Naive thymus-derived CD8-positive, alpha-beta T cell (primary cell): ENCODE results near the gene BBX. TPM values are rescaled to one million over a fixed set of nuclear protein-coding genes. Genes with fewer than 3 reads are reported as not detected.
"Not testable (repeated sequence)": the region's sequence is repeated elsewhere in the genome, so short reads cannot be mapped to it uniquely, and the experiment has no call there.

Experiments used
- ATAC-seq, 2 donors: fragments of 150-1000 bp; cut with Tn5 transposase in 1 of 2; sonication (Bioruptor Pico), chemical (Tn5 transposase) in 1 of 2; 1 replicate in 1 of 2; 2 replicates in 1 of 2; pipeline ENCODE4 v1.10.0; 2021; ENCODE audit warnings: mild to moderate bottlenecking in 2 of 2, moderate library complexity in 2 of 2
- POLR2A ChIA-PET: fragments of 350-600 bp; sonication (Branson Sonifier 250); formaldehyde crosslinking; loops from one replicate; lab custom pipeline; 2021; ENCODE audit warnings: antibody characterized with exemption; lab: Charles Lee
- DNase-seq, 10 donors: peaks; one replicate each; pipeline versions ENCODE4 v3.0.0 to v3.0.0-alpha.2; 2020 to 2022
- H3K27ac Mint-ChIP-seq, 10 donors: one replicate each; pipeline ENCODE4 v1.8.0; 2020 to 2022; ENCODE audit warnings: mild to moderate bottlenecking in 10 of 10, mixed read lengths in 10 of 10, moderate library complexity in 4 of 10, inconsistent platforms in 1 of 10
- H3K27me3 Mint-ChIP-seq, 5 donors: one replicate each; pipeline ENCODE4 v1.8.0; 2021 to 2022; ENCODE audit warnings: mixed read lengths in 5 of 5
- H3K36me3 Mint-ChIP-seq, 3 donors: one replicate each; pipeline ENCODE4 v1.8.0; 2020 to 2022; ENCODE audit warnings: mixed read lengths in 3 of 3, mild to moderate bottlenecking in 2 of 3, inconsistent platforms in 1 of 3
- H3K4me1 Mint-ChIP-seq, 4 donors: one replicate each; pipeline ENCODE4 v1.8.0; 2021 to 2022; ENCODE audit warnings: mixed read lengths in 4 of 4
- H3K4me3 Mint-ChIP-seq, 10 donors: one replicate each; pipeline ENCODE4 v1.8.0; 2020 to 2022; ENCODE audit warnings: mild to moderate bottlenecking in 10 of 10, mixed read lengths in 10 of 10, moderate library complexity in 6 of 10, inconsistent platforms in 1 of 10
- H3K9me3 Mint-ChIP-seq, 9 donors: one replicate each; pipeline ENCODE4 v1.8.0; 2020 to 2022; ENCODE audit warnings: mixed read lengths in 9 of 9, mild to moderate bottlenecking in 3 of 9, inconsistent platforms in 1 of 9, moderate library complexity in 1 of 9
- polyA plus RNA-seq, 3 donors: library from polyadenylated mRNA; unstranded; fragments of 300-500 nt; fragmentation: Illumina TruSeq; gene quantifications; one replicate each; pipeline ENCODE4 v1.2.3, GENCODE V29; 2021
- total RNA-seq, 8 experiments: library from RNA in 2 of 8; stranded (reverse) in 2 of 8; gene quantifications; one replicate each; pipeline ENCODE4 v1.2.3 and lab custom pipeline; 2021 to 2026

Gene BBX
- total and polyA plus RNA-seq, 5 experiments from 2014 or later = 86.9 to 95.4 (median 93.2) TPM

DNA sequence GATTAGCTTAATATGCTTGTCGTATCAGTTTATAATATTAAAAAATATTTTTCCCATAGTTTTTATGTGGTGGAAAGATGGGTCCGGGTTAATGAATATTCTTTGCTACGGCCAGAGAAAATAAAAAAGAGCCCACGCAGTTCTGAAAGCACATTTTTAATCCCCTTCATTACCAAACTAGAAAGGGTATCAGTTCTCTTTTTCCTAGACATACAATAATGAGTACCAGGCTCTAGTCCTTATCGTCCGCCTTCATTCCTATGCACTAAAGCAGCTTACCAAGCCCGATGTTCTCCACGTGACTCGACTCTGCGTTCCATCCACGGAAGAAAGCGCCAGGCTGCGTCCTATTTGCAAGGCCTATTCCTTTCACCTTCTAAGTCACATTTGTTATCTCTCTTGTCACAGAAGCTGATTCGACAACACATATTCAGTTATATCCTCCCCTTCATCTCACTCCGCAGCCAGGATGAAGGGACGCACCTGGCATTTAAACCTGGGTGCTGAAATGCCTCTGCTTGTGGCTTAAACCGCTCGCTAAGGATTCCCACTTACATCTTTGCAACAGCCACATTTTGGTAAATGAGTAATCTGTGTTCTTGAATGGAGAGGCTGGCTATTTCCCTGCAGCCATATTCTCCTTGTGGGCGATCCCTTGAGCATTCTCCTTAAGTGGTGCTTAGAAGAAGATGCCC lies 311.1 kb downstream of the BBX start:
- Mint-ChIP-seq H3K4me3 (no peak overlapping the region), H3K27ac (peak overlapping the region in 1 of 10 donors; percentile 45), H3K36me3 (no peaks in the 10 kb centered on the region), H3K9me3 (no peaks in the 10 kb centered on the region), H3K27me3 (no peaks in the 10 kb centered on the region), H3K4me1 (no peaks in the 10 kb centered on the region)
- no peak for DNase-seq
- ATAC-seq = no peak
- POLR2A ChIA-PET = no interaction called here

GRCh38 chr3:107835001-107835400 lies 312.2 kb downstream of the BBX start:
- H3K4me3 Mint-ChIP-seq, H3K27ac Mint-ChIP-seq, H3K9me3 Mint-ChIP-seq, H3K36me3 Mint-ChIP-seq, H3K27me3 Mint-ChIP-seq, H3K4me1 Mint-ChIP-seq, POLR2A ChIA-PET, ATAC-seq, DNase-seq: not testable (repeated sequence)

GRCh38 chr3:107837895-107838612 lies 315.3 kb downstream of the BBX start:
- H3K27ac Mint-ChIP-seq = peak overlapping the region in 1 of 10 donors; percentile 44
- H3K4me1 Mint-ChIP-seq = no peaks in the 10 kb centered on the region
- no peak overlapping the region for H3K4me3 Mint-ChIP-seq
- H3K27me3 Mint-ChIP-seq = no peaks in the 10 kb centered on the region
- DNase-seq (no peak), ATAC-seq (no peak)
- no peaks in the 10 kb centered on the region for H3K9me3 Mint-ChIP-seq
- H3K36me3 Mint-ChIP-seq = no peaks in the 10 kb centered on the region
- POLR2A ChIA-PET = no interaction called here

DNA sequence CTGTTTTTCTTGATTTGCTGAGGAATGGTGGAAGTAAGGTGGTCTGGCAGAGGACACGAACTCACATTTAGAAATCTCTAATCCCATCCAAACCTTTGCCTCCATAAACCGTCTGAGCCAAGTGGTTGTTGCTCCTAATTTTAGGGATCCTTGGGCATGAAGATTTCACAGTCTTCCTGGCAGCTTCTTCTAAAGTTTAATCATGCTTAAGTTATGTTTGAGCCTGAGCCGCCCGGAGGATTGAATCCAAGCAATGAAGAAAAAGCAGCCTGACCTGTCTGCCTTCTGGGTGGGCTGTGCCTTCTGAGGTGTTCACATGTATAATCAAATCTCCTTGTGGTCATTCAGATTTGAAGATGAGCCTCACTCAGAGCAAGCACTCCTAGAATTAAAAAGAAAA lies 319.1 kb downstream of the BBX start:
- no peak for ATAC-seq
- H3K4me3 Mint-ChIP-seq = no peak overlapping the region
- peaks cover 0 to 1% (median 0%) of the 10 kb centered on the region in 5 donors for H3K27me3 Mint-ChIP-seq
- DNase-seq = no peak
- H3K36me3 Mint-ChIP-seq = no peaks in the 10 kb centered on the region
- no peaks in the 10 kb centered on the region for H3K9me3 Mint-ChIP-seq
- POLR2A ChIA-PET = no interaction called here
- H3K27ac Mint-ChIP-seq = no peak overlapping the region
- peaks cover 0 to 1% (median 0%) of the 10 kb centered on the region in 4 donors for H3K4me1 Mint-ChIP-seq

- peaks cover 0 to 2% (median 0%) of the 10 kb centered on the region in 5 donors for H3K27me3 Mint-ChIP-seq
- no peak for DNase-seq
- ATAC-seq = no peak
- H3K4me3 Mint-ChIP-seq = no peak overlapping the region
- no peaks in the 10 kb centered on the region for H3K36me3 Mint-ChIP-seq
- POLR2A ChIA-PET = no interaction called here
- H3K9me3 Mint-ChIP-seq = no peaks in the 10 kb centered on the region
- H3K27ac Mint-ChIP-seq = no peak overlapping the region
- H3K4me1 Mint-ChIP-seq = peaks cover 0 to 1% (median 0%) of the 10 kb centered on the region in 4 donors
Measured at GRCh38 chr3:107842940-107843339, 320.2 kb downstream of the BBX start.

DNA sequence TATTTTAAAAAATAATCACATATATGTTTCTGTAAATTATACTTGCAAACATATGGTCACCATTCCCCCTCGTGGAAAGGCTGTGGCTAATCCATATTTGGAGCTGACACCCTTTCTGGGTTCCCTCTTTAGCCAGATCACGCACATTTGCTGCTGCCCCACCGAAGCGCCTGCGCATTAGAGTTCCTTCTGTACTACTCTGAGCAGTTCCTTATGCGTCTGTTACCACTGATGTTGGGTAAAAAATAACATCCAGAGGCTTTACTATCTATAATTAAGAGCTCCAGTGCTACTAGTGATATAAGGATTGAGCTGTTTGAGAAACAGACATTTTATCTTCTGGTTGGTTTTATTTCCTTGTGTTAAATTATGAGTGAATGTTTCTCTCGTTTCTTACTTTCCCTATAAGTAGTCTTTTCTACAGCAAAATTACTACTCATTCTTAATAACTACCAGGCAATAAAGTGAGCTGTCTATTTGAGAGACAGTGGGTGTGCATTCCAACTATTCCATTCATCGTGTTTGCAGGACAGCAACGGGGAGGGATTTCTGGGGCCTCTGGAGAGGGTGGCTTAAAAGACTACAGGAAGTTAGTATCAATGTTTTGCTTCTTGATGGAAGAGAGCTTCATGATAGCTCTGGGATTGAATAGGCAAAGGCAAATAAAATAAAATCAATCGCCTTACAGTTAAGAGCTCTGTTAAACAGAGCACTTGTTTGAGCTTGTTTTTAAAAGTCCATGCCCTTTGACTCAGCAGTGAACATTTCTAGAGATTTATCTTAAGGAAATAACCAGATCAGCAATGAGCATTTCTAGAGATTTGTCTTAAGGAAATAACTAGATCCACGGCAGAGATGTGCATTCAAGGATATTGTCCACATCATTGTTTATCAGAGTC lies 322.9 kb downstream of the BBX start:
- H3K36me3 Mint-ChIP-seq = no peaks in the 10 kb centered on the region
- no peak for ATAC-seq
- no peak overlapping the region for H3K27ac Mint-ChIP-seq
- peaks cover 0 to 2% (median 0%) of the 10 kb centered on the region in 5 donors for H3K27me3 Mint-ChIP-seq
- POLR2A ChIA-PET = no interaction called here
- no peak overlapping the region for H3K4me3 Mint-ChIP-seq
- H3K4me1 Mint-ChIP-seq = peaks cover 0 to 1% (median 0%) of the 10 kb centered on the region in 4 donors
- H3K9me3 Mint-ChIP-seq = peaks cover 0 to under 1% (median 0%) of the 10 kb centered on the region in 9 donors
- no peak for DNase-seq

DNA sequence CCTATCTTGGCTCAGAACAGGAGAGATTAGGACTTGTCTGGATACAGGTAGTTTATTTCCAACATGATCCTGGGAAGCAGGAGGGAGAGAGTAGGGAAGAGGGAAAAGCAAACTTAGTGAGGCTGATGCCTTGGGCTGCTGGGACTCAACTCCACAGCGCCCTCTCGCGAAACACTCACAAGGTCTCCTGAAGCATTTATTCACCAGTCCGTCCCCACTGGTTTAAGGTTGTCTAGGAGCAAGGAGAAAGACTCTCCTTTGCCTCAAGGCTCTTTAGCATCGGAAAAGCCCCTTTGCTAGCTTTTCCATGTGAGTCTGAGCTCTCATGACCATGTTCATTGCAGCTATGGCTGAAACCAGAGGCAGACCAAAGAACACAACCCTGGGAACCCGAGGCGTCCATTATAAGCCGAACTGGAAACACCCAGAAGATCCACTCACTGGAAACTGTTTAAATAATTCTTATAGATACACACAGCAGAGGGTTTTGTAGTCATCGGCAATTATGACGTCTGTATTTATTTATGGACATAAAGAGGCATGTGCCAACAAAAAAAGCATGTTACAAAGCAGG lies 323.6 kb downstream of the BBX start:
- ATAC-seq (no peak), DNase-seq (peak in 4 of 10 donors; percentile 13 to 22 (median 18))
- Mint-ChIP-seq H3K4me3 (no peak overlapping the region), H3K36me3 (no peaks in the 10 kb centered on the region), H3K27me3 (peaks cover 0 to 2% (median 0%) of the 10 kb centered on the region in 5 donors), H3K9me3 (peaks cover 0 to 5% (median 0%) of the 10 kb centered on the region in 9 donors), H3K4me1 (peaks cover 0 to 1% (median 0%) of the 10 kb centered on the region in 4 donors), H3K27ac (no peak overlapping the region)
- POLR2A ChIA-PET = no interaction called here

- no peak overlapping the region for H3K4me3 Mint-ChIP-seq
- peaks cover 0 to 10% (median 5%) of the 10 kb centered on the region in 3 donors for H3K36me3 Mint-ChIP-seq
- H3K9me3 Mint-ChIP-seq = peaks cover 0 to 8% (median 3%) of the 10 kb centered on the region in 9 donors
- DNase-seq = no peak
- H3K4me1 Mint-ChIP-seq = peaks cover 0 to 1% (median 0%) of the 10 kb centered on the region in 4 donors
- POLR2A ChIA-PET = no interaction called here
- peaks cover 0 to 2% (median 0%) of the 10 kb centered on the region in 5 donors for H3K27me3 Mint-ChIP-seq
- no peak for ATAC-seq
- H3K27ac Mint-ChIP-seq = no peak overlapping the region
Measured at GRCh38 chr3:107847791-107848190, 325.0 kb downstream of the BBX start.

GRCh38 chr3:107848351-107848915 lies 325.7 kb downstream of the BBX start:
- DNase-seq (no peak), ATAC-seq (no peak)
- Mint-ChIP-seq H3K27me3 (peaks cover 0 to 2% (median 0%) of the 10 kb centered on the region in 5 donors), H3K4me3 (no peak overlapping the region), H3K27ac (no peak overlapping the region), H3K4me1 (peaks cover 0 to 1% (median 0%) of the 10 kb centered on the region in 4 donors), H3K36me3 (peaks cover 0 to 11% (median 5%) of the 10 kb centered on the region in 3 donors), H3K9me3 (peaks cover 0 to 8% (median 3%) of the 10 kb centered on the region in 9 donors)
- POLR2A ChIA-PET = no interaction called here

GRCh38 chr3:107850681-107851080 lies 327.9 kb downstream of the BBX start:
- Mint-ChIP-seq H3K36me3 (peaks cover 0 to 11% (median 5%) of the 10 kb centered on the region in 3 donors), H3K4me1 (peaks cover 0 to 1% (median 0%) of the 10 kb centered on the region in 4 donors), H3K27me3 (peaks cover 0 to 2% (median 0%) of the 10 kb centered on the region in 5 donors), H3K4me3 (no peak overlapping the region), H3K27ac (no peak overlapping the region), H3K9me3 (peaks cover 0 to 8% (median 3%) of the 10 kb centered on the region in 9 donors)
- DNase-seq = no peak
- POLR2A ChIA-PET = no interaction called here
- no peak for ATAC-seq

DNA sequence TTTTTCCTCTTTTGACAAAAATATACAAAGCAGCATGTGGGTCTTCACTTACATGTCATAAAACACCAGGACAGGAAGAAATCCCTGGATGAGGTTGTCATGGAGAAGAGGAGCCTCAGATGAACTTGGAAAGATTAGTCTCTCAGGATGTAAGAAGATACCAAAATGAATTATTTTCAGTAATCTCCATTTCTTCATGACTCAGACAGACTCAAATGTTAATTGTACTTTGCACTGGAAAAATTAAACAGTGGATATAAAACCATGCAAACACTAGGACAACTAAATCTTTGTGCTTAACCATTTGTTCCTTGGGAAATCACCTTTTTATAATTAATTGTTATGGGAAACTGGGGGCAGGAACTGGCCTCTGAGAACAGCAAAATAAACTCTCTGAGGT lies 331.1 kb downstream of the BBX start:
- Mint-ChIP-seq H3K4me1 (peaks cover 0 to 2% (median 0%) of the 10 kb centered on the region in 4 donors), H3K27ac (no peak overlapping the region), H3K9me3 (peaks cover 0 to 8% (median 3%) of the 10 kb centered on the region in 9 donors), H3K4me3 (no peak overlapping the region), H3K36me3 (peaks cover 0 to 11% (median 5%) of the 10 kb centered on the region in 3 donors), H3K27me3 (peaks cover 0 to 3% (median 0%) of the 10 kb centered on the region in 5 donors)
- POLR2A ChIA-PET = no interaction called here
- DNase-seq (no peak), ATAC-seq (no peak)

DNA sequence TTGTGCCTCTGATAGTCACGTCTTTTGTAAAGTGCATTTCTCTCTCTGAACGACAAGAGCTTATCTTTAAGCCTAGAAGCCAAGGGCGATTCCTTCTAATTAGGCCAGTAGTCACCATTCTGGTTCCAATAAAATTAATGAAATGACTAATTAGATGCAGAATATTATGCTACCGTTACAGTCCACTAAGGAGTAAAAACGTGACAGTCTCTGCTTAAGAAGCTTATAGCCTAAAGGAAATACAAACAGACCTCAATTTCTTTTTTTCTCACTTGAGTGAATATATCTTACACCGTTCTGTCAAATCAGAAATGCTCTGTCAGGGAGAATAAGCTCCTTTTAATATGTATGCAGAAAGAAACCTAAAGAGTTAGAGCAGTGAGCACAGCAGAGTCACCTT lies 332.0 kb downstream of the BBX start:
- H3K4me3 Mint-ChIP-seq = no peak overlapping the region
- H3K4me1 Mint-ChIP-seq = peaks cover 0 to 2% (median 0%) of the 10 kb centered on the region in 4 donors
- peaks cover 0 to 11% (median 5%) of the 10 kb centered on the region in 3 donors for H3K36me3 Mint-ChIP-seq
- ATAC-seq (no peak), DNase-seq (no peak)
- POLR2A ChIA-PET = no interaction called here
- peaks cover 0 to 8% (median 3%) of the 10 kb centered on the region in 9 donors for H3K9me3 Mint-ChIP-seq
- H3K27ac Mint-ChIP-seq = no peak overlapping the region
- peaks cover 0 to 3% (median 0%) of the 10 kb centered on the region in 5 donors for H3K27me3 Mint-ChIP-seq
